ENCODE results near the gene ZNF205.

- no peak for TF ChIP-seq NFATC3 (CRISPR knock-in tag; IDR thresholded peaks at IDR 0.05)
- TF ChIP-seq HIVEP1 (CRISPR knock-in tag; IDR thresholded peaks at IDR 0.05) = no peak
- TF ChIP-seq SP1 (IDR thresholded peaks at IDR 0.05) = no peak
- no peak; the same call in 1 of the 2 replicates for TF ChIP-seq SP1 (CRISPR knock-in tag; IDR thresholded peaks at IDR 0.05)
- TF ChIP-seq, protein P1, sequence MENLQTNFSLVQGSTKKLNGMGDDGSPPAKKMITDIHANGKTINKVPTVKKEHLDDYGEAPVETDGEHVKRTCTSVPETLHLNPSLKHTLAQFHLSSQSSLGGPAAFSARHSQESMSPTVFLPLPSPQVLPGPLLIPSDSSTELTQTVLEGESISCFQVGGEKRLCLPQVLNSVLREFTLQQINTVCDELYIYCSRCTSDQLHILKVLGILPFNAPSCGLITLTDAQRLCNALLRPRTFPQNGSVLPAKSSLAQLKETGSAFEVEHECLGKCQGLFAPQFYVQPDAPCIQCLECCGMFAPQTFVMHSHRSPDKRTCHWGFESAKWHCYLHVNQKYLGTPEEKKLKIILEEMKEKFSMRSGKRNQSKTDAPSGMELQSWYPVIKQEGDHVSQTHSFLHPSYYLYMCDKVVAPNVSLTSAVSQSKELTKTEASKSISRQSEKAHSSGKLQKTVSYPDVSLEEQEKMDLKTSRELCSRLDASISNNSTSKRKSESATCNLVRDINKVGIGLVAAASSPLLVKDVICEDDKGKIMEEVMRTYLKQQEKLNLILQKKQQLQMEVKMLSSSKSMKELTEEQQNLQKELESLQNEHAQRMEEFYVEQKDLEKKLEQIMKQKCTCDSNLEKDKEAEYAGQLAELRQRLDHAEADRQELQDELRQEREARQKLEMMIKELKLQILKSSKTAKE (CRISPR knock-in tag; IDR thresholded peaks at IDR 0.05; ENCODE audit: borderline replicate concordance) = no peak
- no peak for TF ChIP-seq CTCF (CRISPR knock-in tag; IDR thresholded peaks at IDR 0.05)
- no peak for TF ChIP-seq SMAD1 (CRISPR knock-in tag; IDR thresholded peaks at IDR 0.05; ENCODE audit: borderline replicate concordance, low read depth)
- TF ChIP-seq FOXO1 (CRISPR knock-in tag; IDR thresholded peaks at IDR 0.05) = no peak
- TF ChIP-seq ZNF800 (CRISPR knock-in tag; IDR thresholded peaks at IDR 0.05) = no peak
- TF ChIP-seq ZNF432 (CRISPR knock-in tag; IDR thresholded peaks at IDR 0.05; ENCODE audit: borderline replicate concordance) = no peak
- TF ChIP-seq, protein P2, sequence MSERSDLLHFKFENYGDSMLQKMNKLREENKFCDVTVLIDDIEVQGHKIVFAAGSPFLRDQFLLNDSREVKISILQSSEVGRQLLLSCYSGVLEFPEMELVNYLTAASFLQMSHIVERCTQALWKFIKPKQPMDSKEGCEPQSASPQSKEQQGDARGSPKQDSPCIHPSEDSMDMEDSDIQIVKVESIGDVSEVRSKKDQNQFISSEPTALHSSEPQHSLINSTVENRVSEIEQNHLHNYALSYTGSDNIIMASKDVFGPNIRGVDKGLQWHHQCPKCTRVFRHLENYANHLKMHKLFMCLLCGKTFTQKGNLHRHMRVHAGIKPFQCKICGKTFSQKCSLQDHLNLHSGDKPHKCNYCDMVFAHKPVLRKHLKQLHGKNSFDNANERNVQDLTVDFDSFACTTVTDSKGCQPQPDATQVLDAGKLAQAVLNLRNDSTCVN (CRISPR knock-in tag; IDR thresholded peaks at IDR 0.05; ENCODE audit: borderline replicate concordance) = no peak
- TF ChIP-seq ZNF142 (CRISPR knock-in tag; IDR thresholded peaks at IDR 0.05) = no peak
Measured at GRCh38 chr16:3099732-3100499, 12.5 kb upstream of the ZNF205 start.

Measured in HepG2 (cell line).